NOMO-1 treated with DMSO at 0.1 percent for 48 hours (cell line): ENCODE data around the gene EYS.

Experiments
- DNase-seq: peaks from one replicate; lab custom pipeline; 2025; ENCODE audit not compliant: unreplicated experiment; lab: John Stamatoyannopoulos, UW

EYS gene

GRCh38 chr6:63716169-63716568 lies 1990.9 kb downstream of the EYS start:
- DNase-seq, result no peak

DNA sequence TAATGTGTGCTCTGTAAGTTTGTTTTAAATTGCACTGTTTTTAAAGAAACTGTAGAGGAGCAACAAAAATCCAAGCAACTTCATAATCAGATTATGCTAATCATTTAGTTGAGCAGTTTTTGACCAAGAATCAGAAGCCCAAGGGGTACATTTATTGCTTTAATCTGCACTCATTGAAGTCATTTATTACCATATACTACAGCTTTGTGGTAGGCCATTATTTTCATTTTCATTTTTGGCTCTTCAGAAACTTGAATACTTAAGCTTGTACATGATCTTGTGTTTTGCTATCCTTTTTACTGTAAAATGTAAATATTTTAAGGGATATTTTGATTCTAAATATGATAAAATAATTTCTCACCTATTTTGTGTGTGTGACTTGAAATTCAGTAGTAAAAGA lies 1992.9 kb downstream of the EYS start:
- no peak for DNase-seq

GRCh38 chr6:63713332-63713731 lies 1993.7 kb downstream of the EYS start:
- DNase-seq, result no peak

DNA sequence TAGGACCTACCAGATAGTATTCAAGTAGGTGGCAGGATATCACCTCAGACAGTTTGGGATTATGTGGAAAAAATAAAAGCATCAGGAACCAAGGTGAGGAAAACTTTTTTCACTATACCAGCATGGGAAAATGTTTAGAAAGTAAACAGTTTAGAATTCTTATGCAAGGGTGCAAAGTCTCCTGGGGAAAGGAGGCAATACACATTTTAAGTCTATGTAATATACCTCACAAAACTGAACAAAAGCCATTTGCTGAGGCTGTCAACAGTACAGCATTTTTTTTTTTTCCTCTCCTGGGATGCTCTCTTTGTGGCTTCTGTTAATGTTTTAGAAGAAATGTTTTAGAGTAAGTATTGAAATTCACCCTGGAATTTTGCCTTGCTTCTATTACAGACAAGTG lies 1997.9 kb downstream of the EYS start:
- DNase-seq, result no peak

DNA sequence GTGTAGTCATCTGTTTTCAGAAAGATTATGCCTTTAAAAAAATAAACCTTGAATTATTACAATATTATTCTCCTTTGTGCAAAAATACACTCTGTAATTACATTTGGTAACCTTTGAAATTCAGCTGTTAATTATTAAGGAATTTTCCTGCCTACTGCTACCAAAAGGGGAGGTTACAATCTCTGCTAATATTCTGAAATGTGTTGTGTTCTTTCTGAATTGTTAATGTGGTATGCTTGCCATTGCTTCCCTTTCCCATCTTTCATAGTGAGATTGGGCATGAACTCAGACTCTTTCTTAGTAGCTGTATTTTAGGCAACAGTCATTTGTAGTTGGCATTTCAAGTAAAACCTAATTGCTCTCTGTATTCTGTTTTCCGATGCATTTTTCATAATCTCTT lies 1998.4 kb downstream of the EYS start:
- no peak for DNase-seq

DNA sequence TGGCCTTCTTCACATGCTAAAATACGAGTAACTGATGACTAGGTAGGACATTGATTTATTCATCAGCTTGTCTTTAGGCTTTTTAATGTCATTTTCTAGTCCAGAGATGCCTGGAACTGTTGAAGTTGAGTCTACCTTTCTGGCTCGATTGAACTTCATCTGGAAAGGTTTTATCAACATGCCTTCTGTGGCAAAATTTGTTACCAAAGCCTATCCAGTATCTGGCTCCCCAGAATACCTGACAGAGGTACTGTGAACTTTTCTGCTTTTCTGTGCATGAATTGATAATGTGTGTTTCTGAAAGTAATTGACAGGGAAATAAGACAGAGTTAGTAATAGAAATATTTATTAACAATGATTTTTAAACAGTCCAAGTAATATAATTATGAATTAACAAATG lies 2000.4 kb downstream of the EYS start:
- DNase-seq, result no peak

- no peak for DNase-seq
Measured at GRCh38 chr6:63705707-63706106, 2001.3 kb downstream of the EYS start.

DNA sequence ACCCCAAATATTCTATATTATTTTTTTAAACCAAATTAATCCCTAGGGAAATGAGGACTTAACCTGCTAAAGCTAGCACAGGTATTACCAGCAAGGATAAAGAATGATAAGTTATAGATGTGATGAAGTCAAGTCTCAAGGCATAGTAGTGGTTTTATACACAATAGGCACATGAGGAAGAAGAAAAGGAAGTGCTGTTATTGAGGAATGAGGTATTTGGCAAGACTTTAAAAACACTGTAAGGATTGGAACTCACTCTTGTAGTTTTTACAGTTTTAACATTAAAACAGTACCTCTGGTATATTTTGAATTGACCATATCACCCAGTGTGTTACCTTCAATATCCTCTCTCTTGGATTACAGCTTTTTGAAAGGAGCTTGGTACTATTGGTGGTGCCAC lies 2016.8 kb downstream of the EYS start:
- peak; percentile 54 for DNase-seq

- no peak for DNase-seq
Measured at GRCh38 chr6:63689421-63689820, 2017.6 kb downstream of the EYS start.

DNA sequence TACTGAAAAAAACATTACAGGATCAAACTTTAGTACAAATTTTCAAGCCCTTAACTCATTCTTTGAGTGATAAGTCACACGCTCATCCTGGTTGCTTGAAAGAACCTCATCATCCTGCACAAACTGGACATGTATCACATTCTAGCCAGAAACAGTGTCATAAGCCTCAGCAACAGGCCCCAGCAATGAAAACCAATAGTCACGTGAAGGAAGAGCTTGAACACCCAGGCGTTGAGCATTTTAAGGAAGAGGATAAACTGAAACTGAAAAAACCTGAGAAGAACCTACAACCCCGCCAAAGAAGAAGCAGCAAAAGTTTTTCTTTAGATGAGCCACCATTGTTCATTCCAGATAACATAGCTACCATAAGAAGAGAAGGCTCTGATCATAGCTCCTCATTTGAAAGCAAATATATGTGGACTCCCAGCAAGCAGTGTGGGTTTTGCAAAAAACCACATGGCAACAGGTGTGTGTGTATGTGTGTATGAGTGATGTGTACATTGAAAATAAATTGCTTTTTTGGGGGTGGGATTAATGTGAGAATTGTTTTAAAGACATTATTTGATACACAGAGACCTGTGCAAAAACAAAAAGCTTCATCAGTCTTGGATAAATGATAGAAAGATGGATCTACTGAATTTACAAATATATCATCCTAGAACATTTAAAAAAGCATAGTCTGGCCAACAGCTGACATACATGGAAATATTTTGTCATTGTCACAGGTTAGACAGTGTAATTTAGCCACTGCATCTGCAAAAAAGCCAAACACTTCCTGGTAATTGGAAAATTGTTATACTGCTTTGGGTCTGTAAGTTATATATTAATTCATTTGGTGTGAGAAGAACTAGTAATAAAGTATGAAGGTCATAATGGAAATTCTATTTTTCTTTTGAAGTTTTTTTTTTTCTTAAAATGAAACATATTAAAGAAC lies 2021.3 kb downstream of the EYS start:
- peak; percentile 89 for DNase-seq

- peak; percentile 18 for DNase-seq
Measured at GRCh38 chr6:63683071-63683603, 2023.9 kb downstream of the EYS start.

DNA sequence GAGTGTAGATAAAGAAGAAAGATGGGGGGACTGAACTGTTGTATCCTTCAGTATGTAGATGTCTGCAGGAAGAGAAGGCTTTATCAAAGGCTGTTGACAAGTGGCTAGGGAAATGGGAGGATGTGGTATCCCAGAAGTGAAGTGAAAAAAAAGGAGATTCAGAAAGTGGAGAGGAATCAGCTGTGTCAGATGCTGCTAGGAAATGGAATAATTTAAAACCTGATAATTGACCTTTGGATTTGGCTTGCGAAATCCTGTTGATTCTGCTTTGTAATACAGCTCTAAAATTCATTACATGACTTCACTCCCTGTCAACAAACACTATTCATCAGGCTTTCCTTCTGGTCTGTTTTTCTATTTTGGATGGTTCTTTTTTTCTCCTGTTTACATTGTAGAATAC lies 2029.7 kb downstream of the EYS start:
- peak; percentile 10 for DNase-seq

GRCh38 chr6:63676412-63677114 lies 2030.5 kb downstream of the EYS start:
- no peak for DNase-seq

- no peak for DNase-seq
Measured at GRCh38 chr6:63675138-63675537, 2031.9 kb downstream of the EYS start.

- DNase-seq, result no peak
Measured at GRCh38 chr6:63674635-63675034, 2032.4 kb downstream of the EYS start.

DNA sequence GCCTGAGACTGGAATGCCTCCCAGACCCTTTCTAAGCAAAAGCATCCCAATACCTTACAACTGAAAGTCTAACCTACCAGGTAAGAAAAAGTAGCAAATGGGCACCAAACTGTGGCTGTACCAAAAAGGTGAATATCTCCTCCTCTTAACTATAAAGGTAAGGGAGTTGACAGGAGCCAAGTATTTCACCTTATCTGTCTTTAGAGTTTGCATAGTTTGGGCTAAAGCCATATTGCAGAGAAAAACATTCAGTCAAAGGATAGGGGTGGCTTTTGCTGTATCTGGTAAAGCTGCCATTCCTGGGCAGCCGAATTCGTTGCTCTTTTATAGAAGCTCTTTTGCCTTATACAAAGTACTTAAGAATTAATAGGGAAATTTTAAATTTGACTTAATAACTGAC lies 2033.3 kb downstream of the EYS start:
- DNase-seq, result no peak

- peak; percentile 36 for DNase-seq
Measured at GRCh38 chr6:63672582-63673129, 2034.4 kb downstream of the EYS start.

DNA sequence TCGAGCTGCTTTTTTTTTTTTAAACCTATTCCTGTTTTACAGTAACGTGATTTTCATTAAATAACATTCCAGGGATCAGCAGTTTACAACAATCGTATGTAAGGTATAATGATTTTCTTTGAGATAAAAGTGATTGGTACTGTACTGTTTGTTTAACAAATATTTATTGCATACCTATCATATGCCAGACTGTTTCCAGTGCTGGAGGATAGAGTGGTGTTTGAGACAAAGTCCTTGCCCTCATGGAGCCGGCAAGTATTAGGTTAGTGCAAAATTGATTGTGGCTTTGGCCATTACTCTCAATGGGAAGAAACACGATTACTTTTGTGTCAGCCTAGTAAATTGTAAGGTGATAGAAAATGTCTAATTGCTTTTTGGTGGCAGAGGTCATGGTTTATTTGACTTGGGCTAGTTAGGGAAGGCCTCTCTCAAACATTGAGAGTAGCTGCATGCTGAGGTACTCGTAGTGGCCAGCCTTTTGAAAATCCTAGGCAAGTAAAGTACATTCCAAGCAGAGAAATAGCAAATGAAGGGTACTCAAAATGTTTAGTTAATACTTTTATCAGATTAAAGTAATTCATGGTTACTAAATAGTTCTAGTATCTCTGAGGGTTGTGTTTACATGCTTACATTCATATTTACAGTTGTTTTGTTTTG lies 2035.8 kb downstream of the EYS start:
- DNase-seq, result no peak
